ENCODE measurements around the gene NUP58. TPM values are rescaled to one million over a fixed set of nuclear protein-coding genes. Genes with fewer than 3 reads are reported as not detected.

Gene NUP58
- 10 to 100 TPM; 35.8 to 68.0 (median 52.6) TPM for total RNA-seq

GRCh38 chr13:25301347-25302113 is at the start of gene NUP58:
Gene NUP58 (plus strand): TSS chr13:25301625. CDS start chr13:25301774, 149 bp downstream.
- peak; percentile 70 for DNase-seq (ENCODE audit: low spot score)
- peak; percentile 99 for ATAC-seq (ENCODE audit: low FRiP score)
- TF ChIP-seq, protein P1, sequence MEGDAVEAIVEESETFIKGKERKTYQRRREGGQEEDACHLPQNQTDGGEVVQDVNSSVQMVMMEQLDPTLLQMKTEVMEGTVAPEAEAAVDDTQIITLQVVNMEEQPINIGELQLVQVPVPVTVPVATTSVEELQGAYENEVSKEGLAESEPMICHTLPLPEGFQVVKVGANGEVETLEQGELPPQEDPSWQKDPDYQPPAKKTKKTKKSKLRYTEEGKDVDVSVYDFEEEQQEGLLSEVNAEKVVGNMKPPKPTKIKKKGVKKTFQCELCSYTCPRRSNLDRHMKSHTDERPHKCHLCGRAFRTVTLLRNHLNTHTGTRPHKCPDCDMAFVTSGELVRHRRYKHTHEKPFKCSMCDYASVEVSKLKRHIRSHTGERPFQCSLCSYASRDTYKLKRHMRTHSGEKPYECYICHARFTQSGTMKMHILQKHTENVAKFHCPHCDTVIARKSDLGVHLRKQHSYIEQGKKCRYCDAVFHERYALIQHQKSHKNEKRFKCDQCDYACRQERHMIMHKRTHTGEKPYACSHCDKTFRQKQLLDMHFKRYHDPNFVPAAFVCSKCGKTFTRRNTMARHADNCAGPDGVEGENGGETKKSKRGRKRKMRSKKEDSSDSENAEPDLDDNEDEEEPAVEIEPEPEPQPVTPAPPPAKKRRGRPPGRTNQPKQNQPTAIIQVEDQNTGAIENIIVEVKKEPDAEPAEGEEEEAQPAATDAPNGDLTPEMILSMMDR (IDR thresholded peaks at IDR 0.05), result no peak

GRCh38 chr13:25252225-25252624 is 49.2 kb upstream of the NUP58 start:
- DNase-seq (ENCODE audit: low spot score) (no peak), ATAC-seq (ENCODE audit: low FRiP score) (no peak)
- TF ChIP-seq, protein P1 (IDR thresholded peaks at IDR 0.05), result no peak

DNA sequence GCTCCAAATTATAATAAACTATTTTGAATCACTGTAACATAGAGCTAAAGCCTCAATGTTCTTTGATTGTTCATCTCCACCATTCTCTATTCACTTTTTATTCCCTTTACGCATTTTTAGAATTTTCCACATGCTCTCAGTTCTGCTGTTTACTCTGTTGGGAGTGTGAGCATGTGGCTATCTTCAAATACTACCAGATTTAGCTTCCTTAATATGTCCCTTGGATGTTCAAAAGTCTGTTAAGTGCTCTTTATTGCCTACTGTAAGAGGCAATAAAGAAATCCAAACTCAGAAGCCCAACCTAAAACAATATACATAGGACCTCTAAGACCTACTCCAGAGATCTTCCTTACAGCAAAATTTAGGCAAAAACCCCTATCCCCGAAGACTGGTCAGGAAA is 48.7 kb upstream of the NUP58 start:
- no peak for DNase-seq (ENCODE audit: low spot score)
- TF ChIP-seq, protein P1 (IDR thresholded peaks at IDR 0.05), result no peak
- ATAC-seq (ENCODE audit: low FRiP score), result no peak

DNA sequence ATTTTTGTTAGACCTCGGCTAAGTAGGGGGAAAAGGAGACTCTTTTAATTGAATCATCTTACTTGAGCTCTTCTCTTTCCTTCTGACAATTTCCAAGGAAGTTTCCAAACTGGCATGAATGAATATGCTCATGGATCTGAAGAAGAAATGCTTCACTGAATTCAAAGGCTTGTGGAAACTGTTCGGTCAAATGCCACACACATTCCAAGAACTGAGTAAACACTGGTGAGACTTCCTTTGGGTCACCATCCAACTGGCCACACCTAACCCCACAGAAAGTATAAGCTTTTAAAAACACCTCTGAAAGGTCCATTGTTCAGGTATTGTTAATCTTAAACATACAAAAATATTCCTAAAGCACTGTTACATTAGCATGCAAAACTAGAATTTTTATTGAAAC is 47.7 kb upstream of the NUP58 start:
- TF ChIP-seq, protein P1 (IDR thresholded peaks at IDR 0.05), result no peak
- ATAC-seq (ENCODE audit: low FRiP score), result no peak
- DNase-seq (ENCODE audit: low spot score), result no peak

GRCh38 chr13:25262261-25262660 is 39.2 kb upstream of the NUP58 start:
- no peak for ATAC-seq (ENCODE audit: low FRiP score)
- no peak for DNase-seq (ENCODE audit: low spot score)
- TF ChIP-seq, protein P1 (IDR thresholded peaks at IDR 0.05), result no peak

- DNase-seq (ENCODE audit: low spot score), result no peak
- no peak for ATAC-seq (ENCODE audit: low FRiP score)
- TF ChIP-seq, protein P1 (IDR thresholded peaks at IDR 0.05), result no peak
Measured at GRCh38 chr13:25266706-25267105, 34.7 kb upstream of the NUP58 start.

DNA sequence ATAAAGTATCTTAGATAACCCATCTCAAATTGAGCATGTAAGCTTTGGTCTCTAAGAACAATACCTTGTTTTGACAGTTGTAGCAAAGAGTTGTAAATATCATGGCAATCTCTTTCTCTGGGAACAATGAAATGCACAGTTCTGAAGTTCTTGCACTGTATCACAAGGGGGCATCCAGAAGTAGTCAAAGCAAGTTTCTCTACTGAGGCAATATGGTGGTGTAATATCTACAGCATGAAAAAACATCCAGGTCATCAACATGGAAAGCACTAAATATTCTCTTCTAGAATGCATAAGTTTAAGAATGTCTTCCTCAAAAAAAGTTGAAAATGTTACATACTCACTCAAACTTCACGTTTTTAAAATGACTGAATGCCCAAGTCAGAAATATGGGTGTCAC is 33.7 kb upstream of the NUP58 start:
- TF ChIP-seq, protein P1 (IDR thresholded peaks at IDR 0.05), result no peak
- DNase-seq (ENCODE audit: low spot score), result no peak
- ATAC-seq (ENCODE audit: low FRiP score), result no peak

Data from omental fat pad (tissue), 4 donors.